HG03439 (cell line): Measurements from ENCODE around the gene FREM1.
A peak's percentile ranks its signal among the peaks of the same experiment; 100 is the strongest.

ENCODE experiments used
- ATAC-seq: cut with Tn5 transposase; IDR thresholded peaks from one replicate; pipeline ENCODE4 v1.9.1; 2021; ENCODE audit warnings: mild to moderate bottlenecking, moderate library complexity; ENCODE audit not compliant: unreplicated experiment

FREM1 gene

GRCh38 chr9:14713187-14713767 lies 197.0 kb downstream of the FREM1 start:
- ATAC-seq = no peak

GRCh38 chr9:14710804-14711203 lies 199.4 kb downstream of the FREM1 start:
- no peak for ATAC-seq

- ATAC-seq = no peak
These were observed 203.6 kb downstream of the FREM1 start for GRCh38 chr9:14706530-14707140.

- ATAC-seq = no peak
These were observed 205.1 kb downstream of the FREM1 start for GRCh38 chr9:14705079-14705478.

- no peak for ATAC-seq
These were observed 205.9 kb downstream of the FREM1 start for GRCh38 chr9:14704281-14704680.

- no peak for ATAC-seq
These were observed 208.0 kb downstream of the FREM1 start for GRCh38 chr9:14702200-14702720.

GRCh38 chr9:14693251-14693861 lies 216.9 kb downstream of the FREM1 start, which contains the start of gene ZDHHC21:
ZDHHC21 (minus strand) TSS chr9:14693432; CDS start chr9:14674340, 19,092 bp downstream.
- peak; percentile 82 for ATAC-seq

GRCh38 chr9:14692470-14693250 lies 217.6 kb downstream of the FREM1 start:
- ATAC-seq = peak; percentile 40

GRCh38 chr9:14690948-14691730 lies 219.1 kb downstream of the FREM1 start:
- no peak for ATAC-seq

- ATAC-seq = no peak
These were observed 223.0 kb downstream of the FREM1 start for GRCh38 chr9:14687042-14687719.

GRCh38 chr9:14686168-14686567 lies 224.1 kb downstream of the FREM1 start:
- ATAC-seq = no peak
